Nephron progenitor cell (in vitro differentiated cells): ENCODE data around the gene BARX1.

Source experiments
- DNase-seq: peaks from one replicate; pipeline ENCODE4 v3.0.0; 2021
- H3K27ac Mint-ChIP-seq: 2 replicates; pipeline ENCODE4 v1.8.0; 2021; ENCODE audit warnings: mild to moderate bottlenecking, moderate library complexity, mixed read lengths
- H3K27me3 Mint-ChIP-seq: 2 replicates; pipeline ENCODE4 v1.8.0; 2021; ENCODE audit warnings: mild to moderate bottlenecking, low read depth, mixed read lengths; ENCODE audit not compliant: poor library complexity
- H3K36me3 Mint-ChIP-seq: 2 replicates; pipeline ENCODE4 v1.8.0; 2021; ENCODE audit warnings: low read depth, mixed read lengths
- H3K4me1 Mint-ChIP-seq: 2 replicates; pipeline ENCODE4 v1.8.0; 2021; ENCODE audit warnings: mixed read lengths
- H3K4me3 Mint-ChIP-seq: 2 replicates; pipeline ENCODE4 v1.8.0; 2021; ENCODE audit warnings: mild to moderate bottlenecking, moderate library complexity, mixed read lengths
- H3K9me3 Mint-ChIP-seq: 2 replicates; pipeline ENCODE4 v1.8.0; 2021; ENCODE audit warnings: mild to moderate bottlenecking, moderate library complexity, mixed read lengths
- CTCF ChIP-seq: fragments of 200-600 bp; sonication (generic); IDR thresholded peaks from 2 replicates; pipeline ENCODE4 v1.5.0; 2021; ENCODE audit warnings: antibody characterized with exemption

BARX1 gene

GRCh38 chr9:93902051-93902779 lies 52.9 kb downstream of the BARX1 start:
- H3K9me3 Mint-ChIP-seq, result peaks cover 5% of the 10 kb centered on the region
- no peak for TF ChIP-seq CTCF
- DNase-seq, result no peak
- H3K27me3 Mint-ChIP-seq, result peaks cover 26% of the 10 kb centered on the region
- no peaks in the 10 kb centered on the region for H3K36me3 Mint-ChIP-seq
- H3K27ac Mint-ChIP-seq, result no peak overlapping the region
- peaks cover 9% of the 10 kb centered on the region for H3K4me1 Mint-ChIP-seq
- no peak overlapping the region for H3K4me3 Mint-ChIP-seq
